ENCODE results near the gene NHS.

NHS gene

DNA sequence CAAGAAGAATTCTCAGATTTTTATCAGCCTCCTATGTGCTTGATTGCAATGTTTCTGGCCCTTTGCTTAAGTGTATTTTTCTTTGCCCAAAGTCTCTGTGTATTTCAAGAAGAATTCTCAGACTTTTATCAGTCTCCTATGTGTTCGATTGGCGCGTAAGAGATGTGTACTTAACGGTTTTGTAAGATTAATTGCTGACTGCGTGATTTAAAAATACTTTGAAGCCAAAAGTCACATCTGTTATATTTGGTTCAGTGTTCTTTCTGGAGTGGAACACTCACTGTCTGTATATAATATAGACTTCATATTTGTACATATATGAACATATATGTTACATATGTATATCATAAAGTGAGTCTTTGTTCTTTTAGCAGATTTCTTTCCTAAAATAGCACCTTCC lies 373.7 kb downstream of the NHS start:
- peaks cover 17% of the 10 kb centered on the region for H3K36me3 ChIP-seq (ENCODE audit: control insufficient read depth, insufficient read depth, low read length, severe bottlenecking)
- H3K4me1 ChIP-seq (ENCODE audit: control insufficient read depth, insufficient read depth, low read length), result no peaks in the 10 kb centered on the region
- no peak for DNase-seq (ENCODE audit: low read depth)
- H3K27me3 ChIP-seq (replicated peaks; ENCODE audit: control insufficient read depth, insufficient read depth, low read length), result peaks cover 6% of the 10 kb centered on the region
- no peaks in the 10 kb centered on the region for H3K9me3 ChIP-seq (ENCODE audit: control insufficient read depth, low read length)
- no peak overlapping the region for H3K9ac ChIP-seq (ENCODE audit: low read length)
- H3K4me3 ChIP-seq (ENCODE audit: low read length), result no peak overlapping the region

DNA sequence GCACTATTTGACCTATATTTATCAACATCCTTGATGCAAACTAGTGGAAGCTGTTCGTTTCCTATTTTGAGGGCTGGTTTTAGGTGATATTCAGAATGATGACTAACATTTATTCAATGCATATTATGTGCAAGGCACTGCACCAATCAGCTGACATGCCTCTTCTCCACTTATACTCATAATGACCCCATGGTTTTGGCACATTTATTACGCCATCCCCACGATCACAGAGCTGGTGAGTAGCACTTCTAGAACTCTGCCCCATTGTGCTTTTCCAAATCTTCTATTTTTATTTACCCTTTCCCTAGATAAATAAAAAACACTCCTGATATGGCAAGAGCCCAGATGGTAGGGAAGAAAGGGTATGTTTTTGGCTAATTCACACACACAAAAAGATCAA lies 375.4 kb downstream of the NHS start:
- Histone ChIP-seq H3K4me3 (ENCODE audit: low read length) (no peak overlapping the region), H3K9ac (ENCODE audit: low read length) (no peak overlapping the region), H3K9me3 (ENCODE audit: control insufficient read depth, low read length) (no peaks in the 10 kb centered on the region), H3K36me3 (ENCODE audit: control insufficient read depth, insufficient read depth, low read length, severe bottlenecking) (peaks cover 17% of the 10 kb centered on the region), H3K27me3 (replicated peaks; ENCODE audit: control insufficient read depth, insufficient read depth, low read length) (peaks cover 6% of the 10 kb centered on the region), H3K4me1 (ENCODE audit: control insufficient read depth, insufficient read depth, low read length) (no peaks in the 10 kb centered on the region)
- DNase-seq (ENCODE audit: low read depth), result no peak

DNA sequence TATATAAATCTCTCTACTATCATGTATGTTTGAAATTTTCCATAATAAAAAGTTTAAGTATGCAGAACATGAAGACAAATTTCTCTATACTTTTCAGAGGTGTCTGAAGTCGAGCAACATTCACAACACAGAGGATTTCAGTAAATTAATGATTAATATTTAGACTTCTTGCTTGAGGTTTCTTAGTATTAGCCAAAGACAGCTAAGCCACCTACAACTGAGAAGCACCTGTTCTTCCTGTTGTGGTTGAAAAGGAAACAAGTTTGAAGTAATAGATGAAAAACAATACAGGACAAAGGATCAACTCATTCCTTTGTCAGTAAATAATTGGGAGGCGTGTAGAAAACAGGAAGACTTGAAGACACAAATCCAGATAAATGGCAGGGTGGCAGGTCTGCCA lies 383.4 kb downstream of the NHS start:
- Histone ChIP-seq H3K4me3 (ENCODE audit: low read length) (no peak overlapping the region), H3K9ac (ENCODE audit: low read length) (no peak overlapping the region), H3K9me3 (ENCODE audit: control insufficient read depth, low read length) (no peaks in the 10 kb centered on the region), H3K36me3 (ENCODE audit: control insufficient read depth, insufficient read depth, low read length, severe bottlenecking) (no peaks in the 10 kb centered on the region), H3K4me1 (ENCODE audit: control insufficient read depth, insufficient read depth, low read length) (no peaks in the 10 kb centered on the region), H3K27me3 (replicated peaks; ENCODE audit: control insufficient read depth, insufficient read depth, low read length) (peaks cover 4% of the 10 kb centered on the region)
- no peak for DNase-seq (ENCODE audit: low read depth)

DNA sequence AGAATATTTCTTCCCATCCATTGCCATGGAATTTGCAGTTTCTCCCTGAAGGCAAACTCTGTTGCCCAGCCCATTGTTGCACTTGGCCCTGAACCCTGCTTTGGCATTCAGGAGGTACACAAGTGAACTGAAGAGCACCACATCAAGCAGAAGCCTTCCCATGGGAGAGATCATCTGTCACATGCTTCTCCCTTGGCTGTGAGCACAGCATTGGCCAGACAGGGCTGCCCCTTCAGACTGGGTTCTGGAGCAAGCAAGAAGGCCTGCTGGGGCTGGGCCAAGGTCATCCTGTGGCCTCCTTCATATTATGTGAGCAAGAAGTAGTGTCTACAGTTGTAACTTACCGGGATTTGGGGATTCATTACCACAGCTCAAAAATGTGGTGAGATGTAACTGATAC lies 385.0 kb downstream of the NHS start:
- Histone ChIP-seq H3K4me1 (ENCODE audit: control insufficient read depth, insufficient read depth, low read length) (no peaks in the 10 kb centered on the region), H3K27me3 (replicated peaks; ENCODE audit: control insufficient read depth, insufficient read depth, low read length) (peaks cover 15% of the 10 kb centered on the region), H3K9ac (ENCODE audit: low read length) (no peak overlapping the region), H3K9me3 (ENCODE audit: control insufficient read depth, low read length) (peaks cover 2% of the 10 kb centered on the region), H3K36me3 (ENCODE audit: control insufficient read depth, insufficient read depth, low read length, severe bottlenecking) (no peaks in the 10 kb centered on the region), H3K4me3 (ENCODE audit: low read length) (no peak overlapping the region)
- DNase-seq (ENCODE audit: low read depth), result no peak

DNA sequence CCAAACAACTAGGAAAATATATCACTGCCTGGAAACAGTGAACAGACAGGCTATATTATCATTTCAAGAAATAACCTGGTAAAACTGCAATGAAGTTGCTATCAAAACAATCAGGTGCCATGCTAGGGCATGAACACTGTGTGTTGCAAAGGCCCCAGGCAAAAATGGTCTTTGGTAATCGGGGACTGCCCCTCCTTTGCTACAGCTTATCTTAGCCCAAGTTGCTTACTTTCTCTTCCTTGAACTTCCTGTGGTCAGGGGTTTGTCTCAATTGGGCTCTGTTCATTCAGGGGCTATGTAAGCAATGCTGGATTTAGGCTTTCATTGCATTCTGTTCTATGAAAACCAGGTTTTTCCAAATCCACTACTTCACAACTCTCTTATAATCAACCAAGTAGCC lies 392.7 kb downstream of the NHS start:
- DNase-seq (ENCODE audit: low read depth), result no peak

DNA sequence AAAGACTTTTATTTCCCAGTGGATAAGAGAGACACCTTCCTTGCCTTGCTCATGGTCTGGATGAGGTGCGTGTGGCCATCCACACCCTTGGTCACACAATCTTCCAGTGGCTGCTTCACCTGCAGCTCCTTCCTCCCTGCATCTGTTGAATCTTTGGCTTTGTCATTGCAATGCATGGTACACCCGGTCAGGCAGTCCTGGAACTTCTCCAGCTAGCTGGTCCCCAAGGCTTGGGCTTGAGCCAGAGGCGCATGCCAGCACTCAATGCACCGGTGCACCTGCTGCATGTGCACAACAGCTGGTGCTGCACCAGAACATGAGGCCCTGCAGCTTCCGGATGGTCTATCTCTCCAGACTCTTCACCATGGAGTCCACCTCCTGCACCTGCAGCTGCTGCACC lies 394.0 kb downstream of the NHS start:
- Histone ChIP-seq H3K4me1 (ENCODE audit: control insufficient read depth, insufficient read depth, low read length) (no peaks in the 10 kb centered on the region), H3K9ac (ENCODE audit: low read length) (no peak overlapping the region), H3K36me3 (ENCODE audit: control insufficient read depth, insufficient read depth, low read length, severe bottlenecking) (no peaks in the 10 kb centered on the region), H3K27me3 (replicated peaks; ENCODE audit: control insufficient read depth, insufficient read depth, low read length) (peaks cover 69% of the 10 kb centered on the region), H3K9me3 (ENCODE audit: control insufficient read depth, low read length) (peaks cover 4% of the 10 kb centered on the region), H3K4me3 (ENCODE audit: low read length) (no peak overlapping the region)
- DNase-seq (ENCODE audit: low read depth), result no peak

More for the DNA sequence above, 392.7 kb downstream of the NHS start:
- Histone ChIP-seq H3K27me3 (replicated peaks; ENCODE audit: control insufficient read depth, insufficient read depth, low read length) (peaks cover 58% of the 10 kb centered on the region), H3K36me3 (ENCODE audit: control insufficient read depth, insufficient read depth, low read length, severe bottlenecking) (no peaks in the 10 kb centered on the region), H3K9ac (ENCODE audit: low read length) (no peak overlapping the region), H3K9me3 (ENCODE audit: control insufficient read depth, low read length) (peaks cover 4% of the 10 kb centered on the region), H3K4me1 (ENCODE audit: control insufficient read depth, insufficient read depth, low read length) (no peaks in the 10 kb centered on the region), H3K4me3 (ENCODE audit: low read length) (no peak overlapping the region)

DNA sequence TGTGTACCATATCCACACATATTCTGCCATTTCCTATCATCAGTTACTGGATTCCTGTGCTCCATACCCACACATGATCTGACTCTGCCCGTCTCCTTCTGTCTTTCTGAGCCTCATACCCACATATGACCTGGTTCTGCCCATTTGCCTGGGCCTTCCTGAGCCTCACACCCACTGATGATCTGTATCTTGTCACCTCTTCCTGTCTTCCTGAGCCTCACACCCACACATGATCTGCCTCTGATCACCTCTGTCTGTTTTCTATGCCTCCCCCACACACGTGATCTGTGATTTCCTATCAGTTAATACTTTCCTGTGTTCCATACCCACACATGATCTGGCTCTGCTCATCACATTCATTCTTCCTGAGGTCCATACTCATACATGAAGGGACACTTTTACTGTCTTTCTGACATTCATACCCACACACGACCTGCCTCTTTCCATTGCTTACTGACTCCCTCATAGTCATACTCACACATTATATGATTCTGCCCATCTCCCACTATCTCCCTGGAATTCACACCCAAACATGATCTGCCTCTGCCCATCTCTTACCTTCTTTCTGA lies 394.8 kb downstream of the NHS start:
- Histone ChIP-seq H3K27me3 (replicated peaks; ENCODE audit: control insufficient read depth, insufficient read depth, low read length) (peaks cover 68% of the 10 kb centered on the region), H3K9ac (ENCODE audit: low read length) (no peak overlapping the region), H3K36me3 (ENCODE audit: control insufficient read depth, insufficient read depth, low read length, severe bottlenecking) (no peaks in the 10 kb centered on the region), H3K4me3 (ENCODE audit: low read length) (no peak overlapping the region), H3K9me3 (ENCODE audit: control insufficient read depth, low read length) (peaks cover 4% of the 10 kb centered on the region), H3K4me1 (ENCODE audit: control insufficient read depth, insufficient read depth, low read length) (no peaks in the 10 kb centered on the region)
- no peak for DNase-seq (ENCODE audit: low read depth)

DNA sequence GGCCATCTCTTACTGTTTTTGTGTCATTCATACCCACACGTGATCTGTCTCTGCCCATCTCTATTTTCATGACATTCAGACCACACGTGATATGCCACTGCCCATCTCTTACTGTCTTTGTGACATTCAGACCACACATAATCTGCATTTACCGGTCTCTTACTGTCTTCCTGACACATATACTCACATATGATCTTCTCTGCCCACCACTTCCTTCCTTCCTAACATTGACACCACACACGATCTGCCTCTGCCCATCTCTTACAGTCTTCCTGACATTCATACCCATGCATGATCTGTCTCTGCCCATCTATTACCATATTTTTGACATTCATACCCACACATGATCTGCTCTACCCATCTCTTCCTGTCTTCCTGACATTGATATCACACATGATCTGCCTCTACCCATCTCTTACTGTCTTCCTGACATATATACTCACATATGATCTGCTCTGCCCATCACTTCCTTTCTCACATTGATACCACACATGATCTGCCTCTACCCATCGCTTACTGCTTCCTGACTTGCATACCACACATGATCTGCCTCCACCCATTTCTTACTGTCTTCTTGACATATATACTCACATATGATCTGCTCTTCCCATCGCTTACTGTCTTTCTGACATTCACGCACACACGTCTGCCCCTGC lies 398.3 kb downstream of the NHS start:
- H3K9me3 ChIP-seq (ENCODE audit: control insufficient read depth, low read length), result peaks cover 7% of the 10 kb centered on the region
- peaks cover 46% of the 10 kb centered on the region for H3K27me3 ChIP-seq (replicated peaks; ENCODE audit: control insufficient read depth, insufficient read depth, low read length)
- no peaks in the 10 kb centered on the region for H3K4me1 ChIP-seq (ENCODE audit: control insufficient read depth, insufficient read depth, low read length)
- DNase-seq (ENCODE audit: low read depth), result no peak
- H3K36me3 ChIP-seq (ENCODE audit: control insufficient read depth, insufficient read depth, low read length, severe bottlenecking), result no peaks in the 10 kb centered on the region
- no peak overlapping the region for H3K9ac ChIP-seq (ENCODE audit: low read length)
- no peak overlapping the region for H3K4me3 ChIP-seq (ENCODE audit: low read length)

DNA sequence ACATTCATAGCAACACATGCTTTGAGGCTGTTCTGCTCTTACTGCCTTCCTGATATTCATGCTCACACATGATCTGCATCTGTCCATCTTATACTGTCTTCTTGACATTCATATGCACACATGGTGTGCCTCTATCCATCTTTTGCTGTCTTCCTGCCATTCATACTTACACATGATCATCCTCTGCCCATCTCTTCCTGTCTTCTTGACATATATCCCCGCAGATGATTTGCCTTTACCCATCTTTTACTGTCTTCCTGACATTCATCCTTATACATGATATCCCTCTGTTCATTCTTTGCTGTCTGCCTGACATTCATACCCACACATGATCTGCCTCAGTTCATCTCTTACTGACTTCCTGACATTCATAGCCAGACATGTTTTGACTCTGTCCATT lies 399.1 kb downstream of the NHS start:
- Histone ChIP-seq H3K27me3 (replicated peaks; ENCODE audit: control insufficient read depth, insufficient read depth, low read length) (peaks cover 51% of the 10 kb centered on the region), H3K4me3 (ENCODE audit: low read length) (no peak overlapping the region), H3K36me3 (ENCODE audit: control insufficient read depth, insufficient read depth, low read length, severe bottlenecking) (no peaks in the 10 kb centered on the region), H3K9me3 (ENCODE audit: control insufficient read depth, low read length) (peaks cover 9% of the 10 kb centered on the region), H3K9ac (ENCODE audit: low read length) (no peak overlapping the region), H3K4me1 (ENCODE audit: control insufficient read depth, insufficient read depth, low read length) (no peaks in the 10 kb centered on the region)
- DNase-seq (ENCODE audit: low read depth), result no peak

DNA sequence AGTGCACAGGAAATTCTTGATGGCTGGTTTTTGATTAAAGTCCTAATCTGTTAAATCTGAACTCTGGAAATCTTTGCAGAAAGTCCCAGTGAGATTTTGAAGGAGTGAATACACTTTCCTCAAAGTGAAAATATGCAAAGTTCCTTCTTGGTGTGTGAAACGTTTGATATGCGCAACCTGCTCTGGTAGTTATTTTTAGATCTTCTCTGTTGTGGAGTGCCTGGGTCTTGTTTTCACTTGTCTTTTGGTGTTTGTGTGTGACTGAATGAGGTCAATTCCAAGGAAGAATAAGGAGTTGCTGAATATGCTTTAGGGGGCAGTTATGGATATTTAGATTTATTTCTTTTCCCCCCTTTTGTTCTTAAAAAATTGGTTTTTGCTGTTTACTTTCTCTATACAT lies 404.0 kb downstream of the NHS start:
- Histone ChIP-seq H3K27me3 (replicated peaks; ENCODE audit: control insufficient read depth, insufficient read depth, low read length) (peaks cover 28% of the 10 kb centered on the region), H3K9me3 (ENCODE audit: control insufficient read depth, low read length) (peaks cover 16% of the 10 kb centered on the region), H3K36me3 (ENCODE audit: control insufficient read depth, insufficient read depth, low read length, severe bottlenecking) (no peaks in the 10 kb centered on the region), H3K4me3 (ENCODE audit: low read length) (no peak overlapping the region), H3K9ac (ENCODE audit: low read length) (no peak overlapping the region), H3K4me1 (ENCODE audit: control insufficient read depth, insufficient read depth, low read length) (no peaks in the 10 kb centered on the region)
- no peak for DNase-seq (ENCODE audit: low read depth)

DNA sequence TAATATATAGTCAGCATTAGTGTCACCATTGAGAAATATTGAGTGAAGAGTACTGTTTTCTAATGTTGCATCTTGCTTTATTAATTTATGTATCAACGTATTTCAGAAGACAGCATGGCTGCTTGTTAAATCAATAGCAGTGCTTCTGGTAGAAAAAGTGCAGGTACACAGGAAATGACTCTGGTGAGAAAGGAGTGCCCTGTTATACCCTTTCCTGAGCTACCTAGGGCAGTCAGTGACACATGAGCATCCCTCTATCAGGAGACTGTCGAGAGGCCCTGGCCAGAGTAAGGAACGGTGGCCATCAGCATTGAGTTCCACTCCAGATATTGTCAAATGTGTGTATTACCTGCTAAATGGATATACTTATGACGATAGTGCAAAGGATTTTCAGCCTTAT lies 404.4 kb downstream of the NHS start:
- H3K4me3 ChIP-seq (ENCODE audit: low read length), result no peak overlapping the region
- H3K9ac ChIP-seq (ENCODE audit: low read length), result no peak overlapping the region
- H3K9me3 ChIP-seq (ENCODE audit: control insufficient read depth, low read length), result peaks cover 16% of the 10 kb centered on the region
- H3K36me3 ChIP-seq (ENCODE audit: control insufficient read depth, insufficient read depth, low read length, severe bottlenecking), result no peaks in the 10 kb centered on the region
- no peaks in the 10 kb centered on the region for H3K4me1 ChIP-seq (ENCODE audit: control insufficient read depth, insufficient read depth, low read length)
- H3K27me3 ChIP-seq (replicated peaks; ENCODE audit: control insufficient read depth, insufficient read depth, low read length), result peaks cover 23% of the 10 kb centered on the region
- no peak for DNase-seq (ENCODE audit: low read depth)

All from adipocyte (in vitro differentiated cells).